ENCODE results near the gene DIPK1C.

GRCh38 chr18:74498712-74499627 lies 41.9 kb upstream of the DIPK1C start:
- TF ChIP-seq, protein P1, sequence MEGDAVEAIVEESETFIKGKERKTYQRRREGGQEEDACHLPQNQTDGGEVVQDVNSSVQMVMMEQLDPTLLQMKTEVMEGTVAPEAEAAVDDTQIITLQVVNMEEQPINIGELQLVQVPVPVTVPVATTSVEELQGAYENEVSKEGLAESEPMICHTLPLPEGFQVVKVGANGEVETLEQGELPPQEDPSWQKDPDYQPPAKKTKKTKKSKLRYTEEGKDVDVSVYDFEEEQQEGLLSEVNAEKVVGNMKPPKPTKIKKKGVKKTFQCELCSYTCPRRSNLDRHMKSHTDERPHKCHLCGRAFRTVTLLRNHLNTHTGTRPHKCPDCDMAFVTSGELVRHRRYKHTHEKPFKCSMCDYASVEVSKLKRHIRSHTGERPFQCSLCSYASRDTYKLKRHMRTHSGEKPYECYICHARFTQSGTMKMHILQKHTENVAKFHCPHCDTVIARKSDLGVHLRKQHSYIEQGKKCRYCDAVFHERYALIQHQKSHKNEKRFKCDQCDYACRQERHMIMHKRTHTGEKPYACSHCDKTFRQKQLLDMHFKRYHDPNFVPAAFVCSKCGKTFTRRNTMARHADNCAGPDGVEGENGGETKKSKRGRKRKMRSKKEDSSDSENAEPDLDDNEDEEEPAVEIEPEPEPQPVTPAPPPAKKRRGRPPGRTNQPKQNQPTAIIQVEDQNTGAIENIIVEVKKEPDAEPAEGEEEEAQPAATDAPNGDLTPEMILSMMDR (IDR thresholded peaks at IDR 0.05; ENCODE audit: insufficient read depth, low read length) = no peak
- peak; percentile 65 for TF ChIP-seq POLR2AphosphoS5 (IDR thresholded peaks at IDR 0.05; ENCODE audit: low read depth)
- TF ChIP-seq, protein P2, sequence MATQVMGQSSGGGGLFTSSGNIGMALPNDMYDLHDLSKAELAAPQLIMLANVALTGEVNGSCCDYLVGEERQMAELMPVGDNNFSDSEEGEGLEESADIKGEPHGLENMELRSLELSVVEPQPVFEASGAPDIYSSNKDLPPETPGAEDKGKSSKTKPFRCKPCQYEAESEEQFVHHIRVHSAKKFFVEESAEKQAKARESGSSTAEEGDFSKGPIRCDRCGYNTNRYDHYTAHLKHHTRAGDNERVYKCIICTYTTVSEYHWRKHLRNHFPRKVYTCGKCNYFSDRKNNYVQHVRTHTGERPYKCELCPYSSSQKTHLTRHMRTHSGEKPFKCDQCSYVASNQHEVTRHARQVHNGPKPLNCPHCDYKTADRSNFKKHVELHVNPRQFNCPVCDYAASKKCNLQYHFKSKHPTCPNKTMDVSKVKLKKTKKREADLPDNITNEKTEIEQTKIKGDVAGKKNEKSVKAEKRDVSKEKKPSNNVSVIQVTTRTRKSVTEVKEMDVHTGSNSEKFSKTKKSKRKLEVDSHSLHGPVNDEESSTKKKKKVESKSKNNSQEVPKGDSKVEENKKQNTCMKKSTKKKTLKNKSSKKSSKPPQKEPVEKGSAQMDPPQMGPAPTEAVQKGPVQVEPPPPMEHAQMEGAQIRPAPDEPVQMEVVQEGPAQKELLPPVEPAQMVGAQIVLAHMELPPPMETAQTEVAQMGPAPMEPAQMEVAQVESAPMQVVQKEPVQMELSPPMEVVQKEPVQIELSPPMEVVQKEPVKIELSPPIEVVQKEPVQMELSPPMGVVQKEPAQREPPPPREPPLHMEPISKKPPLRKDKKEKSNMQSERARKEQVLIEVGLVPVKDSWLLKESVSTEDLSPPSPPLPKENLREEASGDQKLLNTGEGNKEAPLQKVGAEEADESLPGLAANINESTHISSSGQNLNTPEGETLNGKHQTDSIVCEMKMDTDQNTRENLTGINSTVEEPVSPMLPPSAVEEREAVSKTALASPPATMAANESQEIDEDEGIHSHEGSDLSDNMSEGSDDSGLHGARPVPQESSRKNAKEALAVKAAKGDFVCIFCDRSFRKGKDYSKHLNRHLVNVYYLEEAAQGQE (IDR thresholded peaks at IDR 0.05; ENCODE audit: insufficient replicate concordance, low read depth) = no peak

Measured in HL-60 (cell line).